ENCODE results near the gene FIGLA. TPM values are rescaled to one million over a fixed set of nuclear protein-coding genes. Genes with fewer than 3 reads are reported as not detected.

The FIGLA gene
- total RNA-seq, 1 experiment from 2014 or later = not detected

- Histone ChIP-seq H2AFZ (ENCODE audit: low read length) (no peak overlapping the region), H4K8ac (replicated peaks; ENCODE audit: insufficient read length, low read depth, low read length) (no peak overlapping the region), H3K79me1 (ENCODE audit: insufficient read depth, low read depth, low read length, poor library complexity, severe bottlenecking) (peaks cover 14% of the 10 kb centered on the region), H3K23ac (ENCODE audit: insufficient read length, low read depth, low read length) (no peak overlapping the region), H3K4me1 (ENCODE audit: insufficient read depth, low read length) (peaks cover 52% of the 10 kb centered on the region), H3K56ac (ENCODE audit: insufficient read length, low read depth, low read length) (no peak overlapping the region), H2AK5ac (ENCODE audit: insufficient read length, low read length) (no peak overlapping the region), H2BK120ac (ENCODE audit: low read depth, low read length, poor library complexity, severe bottlenecking) (no peak overlapping the region), H3T11ph (ENCODE audit: low read length) (no peak overlapping the region), H2BK12ac (ENCODE audit: insufficient read length, low read depth, low read length) (no peak overlapping the region), H2BK15ac (ENCODE audit: low read depth, low read length) (no peak overlapping the region), H4K91ac (ENCODE audit: insufficient read length, low read depth, low read length) (no peak overlapping the region), H3K18ac (ENCODE audit: insufficient read length, low read depth, low read length) (peak overlapping the region; percentile 53), H3K9me3 (ENCODE audit: control insufficient read depth, low read depth, low read length) (no peaks in the 10 kb centered on the region), H4K5ac (ENCODE audit: insufficient read length, low read depth, low read length) (no peak overlapping the region), H3K4ac (ENCODE audit: low read depth, low read length) (no peak overlapping the region), H3K23me2 (ENCODE audit: insufficient read length, low read depth, low read length, poor library complexity, severe bottlenecking) (peaks cover 3% of the 10 kb centered on the region), H3K27ac (ENCODE audit: insufficient read length, low read depth, low read length) (peak overlapping the region; percentile 37), H4K20me1 (ENCODE audit: control insufficient read depth, insufficient read depth, insufficient read length) (no peaks in the 10 kb centered on the region), H3K79me2 (ENCODE audit: insufficient read depth, low read length) (peaks cover 52% of the 10 kb centered on the region; the same call in 1 of the 2 replicates), H3K14ac (ENCODE audit: insufficient read depth, low read length) (peak overlapping the region; percentile 21; the same call in 1 of the 2 replicates), H3K27me3 (ENCODE audit: insufficient read depth, low read length) (no peaks in the 10 kb centered on the region), H2BK20ac (ENCODE audit: low read depth, low read length, poor library complexity, severe bottlenecking) (no peak overlapping the region), H3K9ac (ENCODE audit: extremely low read depth, insufficient read length, low read length) (no peak overlapping the region), H3K4me2 (ENCODE audit: insufficient read depth, insufficient read length, low read length) (peak overlapping the region; percentile 46), H2BK5ac (ENCODE audit: insufficient read length, low read length) (no peak overlapping the region)
- Mint-ChIP-seq H3K27me3 (ENCODE audit: low read depth) (no peaks in the 10 kb centered on the region; the same call in 1 of the 2 replicates), H3K4me3 (peak overlapping the region; percentile 43 to 58), H3K27ac (peak overlapping the region; percentile 42 to 96 (median 93)), H3K9me3 (no peaks in the 10 kb centered on the region; a peak in 1 of 5 replicates), H3K4me1 (peaks cover 88 to 89% of the 10 kb centered on the region in 2 experiments), H3K36me3 (ENCODE audit: insufficient read depth in 1 of 3, low read depth in 3 of 3) (peaks cover 0 to 2% (median 2%) of the 10 kb centered on the region in 3 experiments; a peak in 5 of 7 replicates)
- DNase-seq = no peak
- TF ChIP-seq CTCF (conservative IDR thresholded peaks at IDR 0.05) = no peak
- WGBS (ENCODE audit: extremely low coverage, insufficient read length, low lambda C conversion rate) = no CpG with 5 or more reads among the region's 6 CpGs
Observed at GRCh38 chr2:70732766-70733645, 57.4 kb downstream of the FIGLA start.

Data from H9 (cell line).